GM23338 (cell line): Measurements from ENCODE around the gene SRSF11. TPM values are rescaled to one million over a fixed set of nuclear protein-coding genes. Genes with fewer than 3 reads are reported as not detected.

Experiments used
- ATAC-seq: fragments of 200-7000 bp; cut with Tn5 transposase; 3 replicates; pipeline ENCODE4 v1.9.1; 2020
- DNase-seq: peaks from one replicate; pipeline ENCODE4 v3.0.0-alpha.2; 2015; ENCODE audit warnings: low spot score
- H2AFZ ChIP-seq: fragments of 200-600 bp; sonication (generic); 2 replicates; pipeline ENCODE4 v1.8.0; 2016; ENCODE audit warnings: antibody characterized with exemption, mild to moderate bottlenecking, moderate library complexity
- H3F3A ChIP-seq: fragments of 200-600 bp; sonication (generic); replicated peaks from 2 replicates; pipeline ENCODE4 v1.8.0; 2017; ENCODE audit warnings: antibody characterized with exemption, mixed run types, low read depth
- H3K27ac ChIP-seq: fragments of 200-600 bp; sonication (generic); 2 replicates; pipeline ENCODE4 v1.6.1; 2016; ENCODE audit warnings: low read depth
- H3K27me3 ChIP-seq: fragments of 200-600 bp; sonication (generic); 2 replicates; pipeline ENCODE4 v1.8.0; 2016; ENCODE audit warnings: mild to moderate bottlenecking, mixed run types, moderate library complexity; ENCODE audit not compliant: insufficient read depth
- H3K36me3 ChIP-seq: fragments of 200-600 bp; sonication (generic); 2 replicates; pipeline ENCODE4 v1.8.0; 2016; ENCODE audit warnings: mild to moderate bottlenecking; ENCODE audit not compliant: insufficient read depth
- H3K4me1 ChIP-seq: fragments of 200-600 bp; sonication (generic); 2 replicates; pipeline ENCODE4 v1.8.0; 2016; ENCODE audit warnings: mild to moderate bottlenecking, moderate library complexity; ENCODE audit not compliant: insufficient read depth
- H3K4me2 ChIP-seq: fragments of 200-600 bp; sonication (generic); 2 replicates; pipeline ENCODE4 v1.7.1; 2017; ENCODE audit warnings: mixed run types
- H3K4me3 ChIP-seq: fragments of 200-600 bp; sonication (generic); 2 replicates; pipeline ENCODE4 v1.6.1; 2016; ENCODE audit warnings: mixed run types
- H3K79me2 ChIP-seq: fragments of 200-600 bp; sonication (generic); replicated peaks from 2 replicates; pipeline ENCODE4 v1.8.0; 2017; ENCODE audit warnings: mild to moderate bottlenecking; ENCODE audit not compliant: insufficient read depth
- H3K9me2 ChIP-seq: fragments of 200-600 bp; sonication (generic); 2 replicates; pipeline ENCODE4 v1.8.0; 2017; ENCODE audit not compliant: insufficient read depth
- H4K20me1 ChIP-seq: fragments of 200-600 bp; sonication (generic); replicated peaks from 2 replicates; pipeline ENCODE4 v1.8.0; 2017; ENCODE audit warnings: mild to moderate bottlenecking; ENCODE audit not compliant: insufficient read depth
- H3K27ac Mint-ChIP-seq: 2 replicates; pipeline ENCODE4 v1.8.0; 2020; ENCODE audit warnings: inconsistent platforms, mild to moderate bottlenecking, moderate library complexity, mixed read lengths
- H3K27me3 Mint-ChIP-seq: 3 replicates; pipeline ENCODE4 v1.8.0; 2022; ENCODE audit warnings: low read depth, mild to moderate bottlenecking, moderate library complexity, mixed read lengths, inconsistent platforms; ENCODE audit not compliant: insufficient read depth, poor library complexity
- H3K36me3 Mint-ChIP-seq: 3 replicates; pipeline ENCODE4 v1.8.0; 2021; ENCODE audit warnings: low read depth, mild to moderate bottlenecking, inconsistent platforms, moderate library complexity, mixed read lengths
- H3K4me1 Mint-ChIP-seq: 3 replicates; pipeline ENCODE4 v1.8.0; 2020; ENCODE audit warnings: mild to moderate bottlenecking, inconsistent platforms, mixed read lengths
- H3K4me3 Mint-ChIP-seq: 3 replicates; pipeline ENCODE4 v1.8.0; 2021; ENCODE audit warnings: moderate library complexity, mild to moderate bottlenecking, inconsistent platforms, mixed read lengths
- H3K9me3 Mint-ChIP-seq: 3 replicates; pipeline ENCODE4 v1.8.0; 2020; ENCODE audit warnings: moderate library complexity, mild to moderate bottlenecking, inconsistent platforms, mixed read lengths
- CREB1 ChIP-seq: fragments of 250-450 bp; sonication (Bioruptor Pico); IDR thresholded peaks from 2 replicates; pipeline ENCODE4 v1.5.0; 2020; ENCODE audit warnings: low read depth, mild to moderate bottlenecking, moderate library complexity
- CTCF ChIP-seq, 2 experiments: fragments of 200-600 bp in 1 of 2; sonication (generic) in 1 of 2; conservative IDR thresholded peaks; 2 replicates each; pipeline versions ENCODE4 v1.5.1 to v1.6.1; 2016 to 2017; ENCODE audit warnings: antibody characterized with exemption in 2 of 2, low read depth in 2 of 2, mild to moderate bottlenecking in 2 of 2, moderate library complexity in 1 of 2
- ETS1 ChIP-seq: IDR thresholded peaks from 2 replicates; pipeline ENCODE4 v1.6.1; 2016; ENCODE audit warnings: antibody characterized with exemption
- EZH2 ChIP-seq: fragments of 200-600 bp; sonication (generic); IDR thresholded peaks from one replicate; pipeline ENCODE4 v1.8.0; 2017; ENCODE audit warnings: antibody characterized with exemption, mild to moderate bottlenecking, low read depth; ENCODE audit not compliant: unreplicated experiment
- JUNB ChIP-seq: IDR thresholded peaks from one replicate; pipeline ENCODE4 v1.6.1; 2016; ENCODE audit warnings: antibody characterized with exemption; ENCODE audit not compliant: unreplicated experiment
- NANOG ChIP-seq: IDR thresholded peaks from 2 replicates; pipeline ENCODE4 v1.6.1; 2016; ENCODE audit warnings: antibody characterized with exemption, borderline replicate concordance
- STAT1 ChIP-seq: IDR thresholded peaks from one replicate; pipeline ENCODE4 v1.6.1; 2016; ENCODE audit warnings: antibody characterized with exemption; ENCODE audit not compliant: unreplicated experiment
- ZNF331 ChIP-seq: fragments of 250-450 bp; sonication (Bioruptor Pico); IDR thresholded peaks from 2 replicates; pipeline ENCODE4 v1.5.0; 2020; ENCODE audit warnings: low read depth, mild to moderate bottlenecking, moderate library complexity
- ZNF462 ChIP-seq: fragments of 250-450 bp; sonication (Bioruptor Pico); IDR thresholded peaks from 2 replicates; pipeline ENCODE4 v1.5.0; 2020; ENCODE audit warnings: mild to moderate bottlenecking, moderate library complexity
- polyA plus RNA-seq: library from polyadenylated mRNA; unstranded; fragments of >200 nt; fragmentation: Nextera tagmentation; extraction: Ambion mirVana; gene quantifications from 2 replicates; pipeline ENCODE4 v1.2.1, GENCODE V29; 2016
- total RNA-seq: library from RNA; depleted of rRNA; stranded (reverse); fragments of >200 nt; shearing (Covaris generic); gene quantifications from 2 replicates; pipeline ENCODE4 v1.2.3, GENCODE V29; 2014

The SRSF11 gene
- total and polyA plus RNA-seq, 2 experiments from 2014 or later: 182 to 372 TPM

- Mint-ChIP-seq H3K27me3 (peaks cover 2% of the 10 kb centered on the region), H3K36me3 (peaks cover 3% of the 10 kb centered on the region; the same call in 1 of the 3 replicates), H3K4me3 (no peak overlapping the region), H3K27ac (no peak overlapping the region), H3K4me1 (no peaks in the 10 kb centered on the region), H3K9me3 (no peaks in the 10 kb centered on the region)
- Histone ChIP-seq H4K20me1 (0 out of 2 replicates have a peak, but pooled peaks cover 3% of the 10 kb centered on the region), H3K4me3 (no peak overlapping the region), H3K27ac (no peak overlapping the region), H3K4me1 (no peaks in the 10 kb centered on the region), H3K79me2 (no peaks in the 10 kb centered on the region), H2AFZ (no peak overlapping the region), H3K27me3 (no peaks in the 10 kb centered on the region), H3K9me2 (no peaks in the 10 kb centered on the region), H3K36me3 (peaks cover 5% of the 10 kb centered on the region; the same call in 1 of the 2 replicates), H3F3A (no peaks in the 10 kb centered on the region), H3K4me2 (no peak overlapping the region)
- no peak for TF ChIP-seq STAT1
- TF ChIP-seq CTCF (conservative IDR thresholded peaks at IDR 0.05; ENCODE audit: low read depth in 2 of 2): no peak
- no peak for TF ChIP-seq NANOG
- no peak for TF ChIP-seq ZNF331 (CRISPR knock-in tag)
- TF ChIP-seq ETS1: no peak
- TF ChIP-seq ZNF462 (CRISPR knock-in tag): no peak
- no peak for TF ChIP-seq EZH2
- TF ChIP-seq JUNB: no peak
- TF ChIP-seq CREB1 (CRISPR knock-in tag): no peak
- ATAC-seq: no peak
- no peak for DNase-seq
These were observed 63.2 kb downstream of the SRSF11 start for GRCh38 chr1:70284366-70284765.
